Measurements from ENCODE around the gene TP53I3.

DNA sequence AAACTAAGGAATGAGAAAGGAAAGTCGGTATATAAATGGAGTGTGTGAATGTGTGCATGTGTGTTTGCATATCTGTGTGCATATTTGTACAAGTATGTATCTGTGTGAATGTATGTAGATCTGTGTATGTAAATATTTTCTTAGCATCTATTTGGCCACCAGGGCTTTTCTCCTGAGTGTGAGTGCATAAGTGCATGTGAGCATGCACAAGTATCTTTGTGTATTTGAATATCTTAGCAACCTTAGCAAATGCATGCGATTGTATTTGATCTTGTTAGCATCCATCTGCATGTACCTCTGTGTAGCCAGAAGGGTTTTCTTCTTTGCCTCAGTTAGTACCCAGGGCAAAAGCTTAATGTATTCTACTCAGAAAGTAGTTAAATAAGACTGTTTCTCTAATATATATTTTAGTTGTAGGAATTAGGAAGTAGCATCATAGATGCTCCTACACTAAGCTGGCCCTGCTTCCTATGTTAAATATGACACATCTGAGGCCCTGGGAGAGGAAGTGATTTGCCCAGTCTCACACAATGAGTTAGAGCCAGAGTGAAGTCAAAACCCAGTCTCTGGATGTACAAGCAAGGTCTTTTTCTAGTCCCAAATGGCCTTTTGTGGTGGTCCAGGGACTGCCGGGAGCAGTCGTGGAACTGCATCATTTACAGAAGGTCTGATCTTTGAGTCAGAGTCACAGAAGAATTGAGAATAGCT lies 25.9 kb downstream of the TP53I3 start:
- TF ChIP-seq, protein P1, sequence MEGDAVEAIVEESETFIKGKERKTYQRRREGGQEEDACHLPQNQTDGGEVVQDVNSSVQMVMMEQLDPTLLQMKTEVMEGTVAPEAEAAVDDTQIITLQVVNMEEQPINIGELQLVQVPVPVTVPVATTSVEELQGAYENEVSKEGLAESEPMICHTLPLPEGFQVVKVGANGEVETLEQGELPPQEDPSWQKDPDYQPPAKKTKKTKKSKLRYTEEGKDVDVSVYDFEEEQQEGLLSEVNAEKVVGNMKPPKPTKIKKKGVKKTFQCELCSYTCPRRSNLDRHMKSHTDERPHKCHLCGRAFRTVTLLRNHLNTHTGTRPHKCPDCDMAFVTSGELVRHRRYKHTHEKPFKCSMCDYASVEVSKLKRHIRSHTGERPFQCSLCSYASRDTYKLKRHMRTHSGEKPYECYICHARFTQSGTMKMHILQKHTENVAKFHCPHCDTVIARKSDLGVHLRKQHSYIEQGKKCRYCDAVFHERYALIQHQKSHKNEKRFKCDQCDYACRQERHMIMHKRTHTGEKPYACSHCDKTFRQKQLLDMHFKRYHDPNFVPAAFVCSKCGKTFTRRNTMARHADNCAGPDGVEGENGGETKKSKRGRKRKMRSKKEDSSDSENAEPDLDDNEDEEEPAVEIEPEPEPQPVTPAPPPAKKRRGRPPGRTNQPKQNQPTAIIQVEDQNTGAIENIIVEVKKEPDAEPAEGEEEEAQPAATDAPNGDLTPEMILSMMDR (IDR thresholded peaks at IDR 0.05 in 2 of 3, conservative IDR thresholded peaks at IDR 0.05 in 1 of 3; ENCODE audit: borderline replicate concordance in 1 of 3, insufficient read depth in 1 of 3, low read depth in 2 of 3, low read length in 2 of 3): no peak
- TF ChIP-seq SP1 (IDR thresholded peaks at IDR 0.05; ENCODE audit: low read depth): no peak
- no peak for TF ChIP-seq POLR2AphosphoS5 (IDR thresholded peaks at IDR 0.05; ENCODE audit: low read depth, low read length)
